ENCODE measurements around the gene R3HDM4.

The R3HDM4 gene

GRCh38 chr19:919199-920050 is 6.4 kb upstream of the R3HDM4 start:
- no peak for DNase-seq (ENCODE audit: insufficient read length, low spot score)
- TF ChIP-seq POLR2AphosphoS5 (IDR thresholded peaks at IDR 0.05; ENCODE audit: low read depth, low read length) = no peak
- no peak for TF ChIP-seq PAX5 (IDR thresholded peaks at IDR 0.05; ENCODE audit: insufficient read depth, low read length, severe bottlenecking)
- TF ChIP-seq SPI1 (IDR thresholded peaks at IDR 0.05; ENCODE audit: low read depth, low read length) = no peak
- no peak for TF ChIP-seq POU2F2 (IDR thresholded peaks at IDR 0.05; ENCODE audit: low read depth, low read length)
- TF ChIP-seq TAF1 (IDR thresholded peaks at IDR 0.05; ENCODE audit: low read depth, low read length) = no peak
- no peak for TF ChIP-seq POLR2A (IDR thresholded peaks at IDR 0.05; ENCODE audit: low read depth, low read length)
- FAIRE-seq = peak; percentile 23

- TF ChIP-seq PAX5 (IDR thresholded peaks at IDR 0.05; ENCODE audit: insufficient read depth, low read length, severe bottlenecking) (no peak), SPI1 (IDR thresholded peaks at IDR 0.05; ENCODE audit: low read depth, low read length) (no peak), POU2F2 (IDR thresholded peaks at IDR 0.05; ENCODE audit: low read depth, low read length) (no peak), POLR2AphosphoS5 (IDR thresholded peaks at IDR 0.05; ENCODE audit: low read depth, low read length) (no peak), TAF1 (IDR thresholded peaks at IDR 0.05; ENCODE audit: low read depth, low read length) (no peak), POLR2A (IDR thresholded peaks at IDR 0.05; ENCODE audit: low read depth, low read length) (no peak)
- FAIRE-seq (peak; percentile 41), DNase-seq (ENCODE audit: insufficient read length, low spot score) (no peak)
These were observed 5.6 kb upstream of the R3HDM4 start for GRCh38 chr19:918481-919198.

DNA sequence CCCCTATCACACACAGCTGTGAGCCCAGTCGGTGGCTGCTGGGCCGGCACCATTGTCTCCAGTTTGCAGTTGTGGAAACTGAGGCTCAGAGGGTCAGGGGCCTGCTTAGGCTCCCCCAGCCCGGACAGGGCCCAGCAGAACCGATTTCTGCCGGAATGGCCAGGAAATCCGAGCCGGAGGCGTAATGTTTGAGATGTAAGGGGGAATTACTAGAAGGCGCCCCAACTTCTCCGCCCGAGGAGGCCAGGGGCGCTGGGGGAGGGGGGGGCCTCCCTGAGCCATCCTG is 5.1 kb upstream of the R3HDM4 start:
- TF ChIP-seq POLR2AphosphoS5 (IDR thresholded peaks at IDR 0.05; ENCODE audit: low read depth, low read length) (no peak), POLR2A (IDR thresholded peaks at IDR 0.05; ENCODE audit: low read depth, low read length) (no peak), SPI1 (IDR thresholded peaks at IDR 0.05; ENCODE audit: low read depth, low read length) (no peak), POU2F2 (IDR thresholded peaks at IDR 0.05; ENCODE audit: low read depth, low read length) (no peak), TAF1 (IDR thresholded peaks at IDR 0.05; ENCODE audit: low read depth, low read length) (no peak), PAX5 (IDR thresholded peaks at IDR 0.05; ENCODE audit: insufficient read depth, low read length, severe bottlenecking) (no peak)
- FAIRE-seq (no peak), DNase-seq (ENCODE audit: insufficient read length, low spot score) (no peak)

DNA sequence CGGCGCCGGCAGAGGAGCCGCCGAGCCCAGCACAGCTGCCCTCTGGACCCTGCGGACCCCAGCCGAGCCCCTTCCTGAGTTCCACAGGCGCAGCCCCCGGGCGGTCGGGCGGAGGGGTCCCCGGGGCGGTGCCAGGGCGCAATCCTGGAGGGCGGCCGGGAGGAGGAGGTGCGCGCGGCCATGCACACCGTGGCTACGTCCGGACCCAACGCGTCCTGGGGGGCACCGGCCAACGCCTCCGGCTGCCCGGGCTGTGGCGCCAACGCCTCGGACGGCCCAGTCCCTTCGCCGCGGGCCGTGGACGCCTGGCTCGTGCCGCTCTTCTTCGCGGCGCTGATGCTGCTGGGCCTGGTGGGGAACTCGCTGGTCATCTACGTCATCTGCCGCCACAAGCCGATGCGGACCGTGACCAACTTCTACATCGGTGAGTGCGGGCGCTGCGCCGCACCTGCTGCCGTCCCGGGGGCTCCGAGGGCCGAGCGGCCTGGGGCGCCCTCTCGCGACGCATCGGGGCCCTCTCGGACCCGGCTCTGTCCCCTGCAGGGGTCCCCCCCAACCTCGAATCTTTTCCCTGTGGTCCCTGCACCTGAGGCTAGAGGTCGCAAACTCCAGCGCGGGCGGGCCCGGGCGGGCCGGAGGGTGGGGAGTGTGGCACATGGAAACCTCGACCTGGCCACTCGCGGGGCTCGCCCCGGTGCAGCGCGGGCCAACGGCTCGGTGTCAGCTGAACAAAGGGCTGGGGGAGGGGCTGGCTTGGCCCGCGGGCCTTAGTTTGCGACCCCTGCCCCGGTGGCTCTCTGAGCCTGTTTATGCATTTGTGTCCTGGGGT is 4.5 kb upstream of the R3HDM4 start, which contains the start of gene KISS1R:
TSS of gene KISS1R (plus strand) at position 11 of the 829 bp plus-strand sequence. CDS start at position 181, 170 bp downstream.
- TF ChIP-seq SPI1 (IDR thresholded peaks at IDR 0.05; ENCODE audit: low read depth, low read length) (no peak), PAX5 (IDR thresholded peaks at IDR 0.05; ENCODE audit: insufficient read depth, low read length, severe bottlenecking) (peak; percentile 42)
- DNase-seq (ENCODE audit: insufficient read length, low spot score) = no peak
- FAIRE-seq = peak; percentile 35

DNA sequence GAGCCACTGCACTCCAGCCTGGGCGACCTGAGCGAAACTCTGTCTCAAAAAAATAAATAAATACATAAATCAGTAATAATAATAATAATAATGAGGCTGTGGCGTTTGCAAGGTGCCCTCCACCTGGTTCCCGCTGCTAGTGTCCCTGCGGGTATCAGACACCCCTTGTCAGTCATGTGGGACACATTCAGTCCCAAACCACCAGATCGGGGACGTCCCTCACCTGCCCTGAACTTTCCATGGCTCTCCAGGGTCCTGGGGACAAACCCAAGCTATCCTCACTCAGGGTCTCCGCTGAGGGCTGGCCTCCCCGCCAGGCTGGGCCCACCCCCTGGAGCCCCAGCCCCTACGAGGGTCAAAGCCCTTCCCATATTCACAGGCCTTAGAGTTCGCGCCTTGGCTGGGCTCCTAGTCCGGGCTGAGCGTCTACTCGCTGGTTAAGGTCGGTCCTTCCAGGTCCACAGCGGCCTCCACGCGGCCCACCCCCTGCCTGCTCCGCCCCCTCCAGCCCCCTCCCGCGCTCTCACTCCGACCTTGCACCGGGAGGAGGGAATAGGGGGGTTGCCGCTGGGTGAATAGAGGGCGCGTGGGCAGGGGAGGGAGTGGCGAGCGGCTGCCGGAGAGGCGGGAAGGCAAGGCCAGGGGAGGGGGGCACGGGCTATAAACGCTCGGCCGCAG is 3.8 kb upstream of the R3HDM4 start:
- TF ChIP-seq TAF1 (IDR thresholded peaks at IDR 0.05; ENCODE audit: low read depth, low read length) (no peak), POLR2AphosphoS5 (IDR thresholded peaks at IDR 0.05; ENCODE audit: low read depth, low read length) (no peak), SPI1 (IDR thresholded peaks at IDR 0.05; ENCODE audit: low read depth, low read length) (no peak), PAX5 (IDR thresholded peaks at IDR 0.05; ENCODE audit: insufficient read depth, low read length, severe bottlenecking) (no peak), POLR2A (IDR thresholded peaks at IDR 0.05; ENCODE audit: low read depth, low read length) (no peak), POU2F2 (IDR thresholded peaks at IDR 0.05; ENCODE audit: low read depth, low read length) (no peak)
- DNase-seq (ENCODE audit: insufficient read length, low spot score) (no peak), FAIRE-seq (no peak)

DNA sequence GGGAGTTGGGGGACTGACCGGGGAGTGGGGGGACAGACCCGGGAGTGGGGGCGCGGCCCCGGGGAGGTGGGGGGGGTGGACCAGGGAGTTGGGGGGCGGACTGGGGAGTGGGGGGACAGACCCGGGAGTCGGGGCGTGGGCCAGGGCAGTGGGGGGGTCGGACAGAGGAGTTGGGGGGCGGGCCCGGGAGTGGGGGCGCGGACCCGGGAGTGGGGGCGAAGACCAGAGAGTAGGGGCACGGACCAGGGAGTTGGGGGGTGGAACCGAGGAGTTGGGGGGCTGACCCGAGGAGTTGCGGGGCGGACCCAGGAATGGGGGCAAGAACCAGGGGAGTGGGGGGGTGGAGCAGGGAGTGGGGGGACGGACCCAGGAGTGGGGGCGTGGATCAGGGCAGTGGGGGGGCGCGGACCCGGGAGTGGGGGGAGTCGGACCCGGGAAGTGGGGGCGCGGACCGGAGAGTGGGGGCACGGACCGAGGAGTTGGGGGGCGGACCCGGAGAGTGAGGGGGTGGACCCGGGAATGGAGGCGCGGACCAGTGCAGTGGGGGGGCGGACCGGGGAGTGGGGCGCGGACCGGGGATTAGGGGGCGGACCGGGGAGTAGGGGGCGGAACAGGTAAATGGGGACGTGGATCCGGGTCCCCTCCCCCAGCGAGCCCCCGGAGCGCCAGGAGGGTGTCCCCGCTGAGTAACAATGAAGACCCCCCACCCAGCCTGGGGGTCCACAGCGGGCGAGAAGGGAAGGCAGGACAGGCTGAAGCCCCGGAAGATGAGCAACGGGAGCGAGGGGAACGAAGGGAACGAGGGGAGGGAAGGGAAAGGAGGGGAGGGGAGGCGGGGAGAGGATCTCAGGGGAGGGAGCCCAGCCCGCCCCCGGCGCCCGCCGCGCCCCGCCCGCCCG is 589 bp downstream of the R3HDM4 start:
- TF ChIP-seq POU2F2 (IDR thresholded peaks at IDR 0.05; ENCODE audit: low read depth, low read length) = no peak
- no peak for TF ChIP-seq TAF1 (IDR thresholded peaks at IDR 0.05; ENCODE audit: low read depth, low read length)
- TF ChIP-seq POLR2A (IDR thresholded peaks at IDR 0.05; ENCODE audit: low read depth, low read length) = no peak
- TF ChIP-seq SPI1 (IDR thresholded peaks at IDR 0.05; ENCODE audit: low read depth, low read length) = no peak
- TF ChIP-seq PAX5 (IDR thresholded peaks at IDR 0.05; ENCODE audit: insufficient read depth, low read length, severe bottlenecking) = no peak
- TF ChIP-seq POLR2AphosphoS5 (IDR thresholded peaks at IDR 0.05; ENCODE audit: low read depth, low read length) = no peak
- FAIRE-seq (no peak), DNase-seq (ENCODE audit: insufficient read length, low spot score) (no peak)

DNA sequence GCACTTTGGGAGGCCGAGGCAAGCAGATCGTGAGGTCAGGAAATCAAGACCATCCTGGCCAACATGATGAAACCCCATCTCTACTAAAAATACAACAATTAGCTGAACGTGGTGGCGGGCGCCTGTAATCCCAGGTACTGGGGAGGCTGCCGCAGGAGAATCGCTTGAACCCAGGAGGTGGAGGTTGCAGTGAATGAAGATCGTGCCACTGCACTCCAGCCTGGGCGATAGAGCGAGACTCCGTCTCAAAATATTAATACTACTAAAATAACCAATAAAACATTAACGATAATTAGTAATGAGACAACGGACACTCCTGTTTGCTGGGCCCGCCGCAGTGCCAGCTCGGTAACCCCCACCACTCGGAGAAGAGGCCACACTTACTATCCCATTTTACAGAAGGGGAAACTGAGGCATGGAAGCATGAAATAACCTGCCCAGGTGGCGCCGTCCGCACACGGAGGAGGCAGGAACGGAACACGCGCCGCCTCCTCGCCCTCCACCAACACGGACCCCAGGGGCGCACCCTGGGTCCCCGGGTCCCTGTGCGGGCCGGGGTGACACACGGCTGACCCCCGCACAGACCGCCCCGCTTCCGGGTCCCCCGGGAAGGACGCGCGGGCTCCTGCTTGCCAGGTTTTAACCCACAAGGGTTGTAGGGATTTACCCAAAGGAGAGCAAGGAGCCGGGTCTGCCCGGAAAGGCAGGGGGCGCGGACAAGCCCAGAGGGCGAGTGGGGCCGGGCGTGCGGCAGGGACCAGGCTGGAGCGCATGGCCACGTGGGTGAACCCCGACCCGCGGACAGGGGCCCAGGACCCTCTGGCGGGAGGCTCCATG is 1.6 kb downstream of the R3HDM4 start:
- FAIRE-seq = no peak

More for the DNA sequence above, 1.6 kb downstream of the R3HDM4 start:
- DNase-seq (ENCODE audit: insufficient read length, low spot score) = no peak
- TF ChIP-seq SPI1 (IDR thresholded peaks at IDR 0.05; ENCODE audit: low read depth, low read length) = no peak
- TF ChIP-seq POU2F2 (IDR thresholded peaks at IDR 0.05; ENCODE audit: low read depth, low read length) = no peak
- no peak for TF ChIP-seq TAF1 (IDR thresholded peaks at IDR 0.05; ENCODE audit: low read depth, low read length)
- no peak for TF ChIP-seq POLR2AphosphoS5 (IDR thresholded peaks at IDR 0.05; ENCODE audit: low read depth, low read length)
